ENCODE results near the gene HHAT. TPM values are rescaled to one million over a fixed set of nuclear protein-coding genes. Genes with fewer than 3 reads are reported as not detected.

Gene HHAT
- total RNA-seq, 1 donor from 2014 or later, result 19.9 TPM

- no peak for DNase-seq (ENCODE audit: low spot score)
These were observed 268.9 kb downstream of the HHAT start for GRCh38 chr1:210597555-210598134.

- peak; percentile 49 for DNase-seq (ENCODE audit: low spot score)
These were observed 269.5 kb downstream of the HHAT start for GRCh38 chr1:210598135-210598652.

- no peak for DNase-seq (ENCODE audit: low spot score)
These were observed 271.9 kb downstream of the HHAT start for GRCh38 chr1:210600421-210601159.

- no peak for DNase-seq (ENCODE audit: low spot score)
These were observed 274.4 kb downstream of the HHAT start for GRCh38 chr1:210603123-210603522.

GRCh38 chr1:210605099-210605498, 276.4 kb downstream of the HHAT start:
- no peak for DNase-seq (ENCODE audit: low spot score)

- DNase-seq (ENCODE audit: low spot score), result no peak
These were observed 278.7 kb downstream of the HHAT start for GRCh38 chr1:210607361-210607760.

GRCh38 chr1:210608767-210609166, 280.1 kb downstream of the HHAT start:
- DNase-seq (ENCODE audit: low spot score), result no peak

- no peak for DNase-seq (ENCODE audit: low spot score)
These were observed 287.7 kb downstream of the HHAT start for GRCh38 chr1:210616356-210616755.

GRCh38 chr1:210617293-210617692, 288.6 kb downstream of the HHAT start:
- DNase-seq (ENCODE audit: low spot score), result no peak

- no peak for DNase-seq (ENCODE audit: low spot score)
These were observed 289.7 kb downstream of the HHAT start for GRCh38 chr1:210618369-210618768.

- DNase-seq (ENCODE audit: low spot score), result no peak
These were observed 292.3 kb downstream of the HHAT start for GRCh38 chr1:210620867-210621488.

- DNase-seq (ENCODE audit: low spot score), result no peak
These were observed 293.0 kb downstream of the HHAT start for GRCh38 chr1:210621712-210622111.

- no peak for DNase-seq (ENCODE audit: low spot score)
These were observed 296.0 kb downstream of the HHAT start for GRCh38 chr1:210624722-210625121.

- DNase-seq (ENCODE audit: low spot score), result no peak
These were observed 297.0 kb downstream of the HHAT start for GRCh38 chr1:210625715-210626114.

- no peak for DNase-seq (ENCODE audit: low spot score)
These were observed 297.6 kb downstream of the HHAT start for GRCh38 chr1:210626341-210626740.

- DNase-seq (ENCODE audit: low spot score), result no peak
These were observed 299.1 kb downstream of the HHAT start for GRCh38 chr1:210627755-210628154.

- no peak for DNase-seq (ENCODE audit: low spot score)
These were observed 300.6 kb downstream of the HHAT start for GRCh38 chr1:210629276-210629675.

GRCh38 chr1:210631399-210631798, 302.7 kb downstream of the HHAT start:
- no peak for DNase-seq (ENCODE audit: low spot score)

GRCh38 chr1:210633140-210633539, 304.4 kb downstream of the HHAT start:
- DNase-seq (ENCODE audit: low spot score), result no peak

- no peak for DNase-seq (ENCODE audit: low spot score)
These were observed 304.9 kb downstream of the HHAT start for GRCh38 chr1:210633636-210634035.

- DNase-seq (ENCODE audit: low spot score), result no peak
These were observed 306.4 kb downstream of the HHAT start for GRCh38 chr1:210635108-210635507.

- no peak for DNase-seq (ENCODE audit: low spot score)
These were observed 312.9 kb downstream of the HHAT start for GRCh38 chr1:210641582-210641981.

All from ureter (tissue), 1 donor.